DOHH2 (cell line): Measurements from ENCODE around the gene P2RY6.

Experiments
- EZH2phosphoT487 ChIP-seq: fragments of 200-600 bp; sonication (generic); IDR thresholded peaks from 2 replicates; pipeline ENCODE4 v1.6.1; 2017; ENCODE audit warnings: borderline replicate concordance, mild to moderate bottlenecking, antibody characterized with exemption, low read length, moderate library complexity, mixed read lengths
- TF ChIP-seq, protein P1 (sequence below): fragments of 200-600 bp; sonication (generic); IDR thresholded peaks from one replicate; pipeline ENCODE4 v1.5.1; 2014; ENCODE audit warnings: antibody characterized with exemption, mild to moderate bottlenecking, low read depth, low read length; ENCODE audit not compliant: poor library complexity, severe bottlenecking

DNA sequence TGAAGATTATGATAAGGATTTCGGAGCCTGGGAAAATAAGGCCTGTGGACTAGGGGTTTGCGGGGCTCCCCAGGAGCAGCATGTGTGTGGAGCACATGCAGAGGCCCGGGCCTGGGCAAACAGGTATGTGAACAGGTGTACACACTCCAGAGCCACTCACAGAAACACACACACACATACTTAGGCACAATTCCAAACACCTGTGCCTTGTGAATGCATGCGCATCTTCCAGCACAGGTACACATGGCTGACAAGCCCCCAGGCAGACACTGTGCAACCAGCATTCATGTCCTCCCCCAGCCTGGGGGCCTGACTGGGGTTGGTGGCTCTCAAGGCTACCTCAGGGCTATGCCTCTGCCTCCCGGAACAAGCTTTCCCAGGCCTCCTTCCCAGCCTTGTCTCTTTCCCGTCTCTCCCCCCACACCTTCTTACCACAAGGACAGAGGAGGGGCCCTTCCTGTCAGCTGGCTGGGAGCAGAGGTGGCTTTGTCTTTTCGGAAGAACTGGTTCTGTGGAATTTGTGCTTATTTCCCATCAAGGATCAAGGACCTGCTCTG, 2.6 kb upstream of the P2RY6 start:
- TF ChIP-seq, protein P1, sequence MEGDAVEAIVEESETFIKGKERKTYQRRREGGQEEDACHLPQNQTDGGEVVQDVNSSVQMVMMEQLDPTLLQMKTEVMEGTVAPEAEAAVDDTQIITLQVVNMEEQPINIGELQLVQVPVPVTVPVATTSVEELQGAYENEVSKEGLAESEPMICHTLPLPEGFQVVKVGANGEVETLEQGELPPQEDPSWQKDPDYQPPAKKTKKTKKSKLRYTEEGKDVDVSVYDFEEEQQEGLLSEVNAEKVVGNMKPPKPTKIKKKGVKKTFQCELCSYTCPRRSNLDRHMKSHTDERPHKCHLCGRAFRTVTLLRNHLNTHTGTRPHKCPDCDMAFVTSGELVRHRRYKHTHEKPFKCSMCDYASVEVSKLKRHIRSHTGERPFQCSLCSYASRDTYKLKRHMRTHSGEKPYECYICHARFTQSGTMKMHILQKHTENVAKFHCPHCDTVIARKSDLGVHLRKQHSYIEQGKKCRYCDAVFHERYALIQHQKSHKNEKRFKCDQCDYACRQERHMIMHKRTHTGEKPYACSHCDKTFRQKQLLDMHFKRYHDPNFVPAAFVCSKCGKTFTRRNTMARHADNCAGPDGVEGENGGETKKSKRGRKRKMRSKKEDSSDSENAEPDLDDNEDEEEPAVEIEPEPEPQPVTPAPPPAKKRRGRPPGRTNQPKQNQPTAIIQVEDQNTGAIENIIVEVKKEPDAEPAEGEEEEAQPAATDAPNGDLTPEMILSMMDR: no peak
- TF ChIP-seq EZH2phosphoT487: no peak
